HG03175 (cell line): ENCODE results near the gene SLCO1A2.

Source experiments
- ATAC-seq: cut with Tn5 transposase; IDR thresholded peaks from one replicate; pipeline ENCODE4 v1.9.1; 2021; ENCODE audit warnings: mild to moderate bottlenecking, moderate library complexity; ENCODE audit not compliant: unreplicated experiment

Gene SLCO1A2

GRCh38 chr12:21221072-21221471 is 113.6 kb downstream of the SLCO1A2 start:
- ATAC-seq, result no peak

GRCh38 chr12:21220266-21220665 is 114.5 kb downstream of the SLCO1A2 start:
- no peak for ATAC-seq

- no peak for ATAC-seq
Measured at GRCh38 chr12:21219206-21219605, 115.5 kb downstream of the SLCO1A2 start.
